ENCODE measurements around the gene RCL1. TPM values are rescaled to one million over a fixed set of nuclear protein-coding genes. Genes with fewer than 3 reads are reported as not detected.

RCL1 gene
- total RNA-seq, 4 donors from 2014 or later, result 13.4 to 19.1 (median 14.9) TPM

GRCh38 chr9:4796530-4796929 is 3.8 kb downstream of the RCL1 start:
- Histone ChIP-seq H3K36me3 (no peaks in the 10 kb centered on the region), H3K4me1 (peaks cover 30 to 44% (median 43%) of the 10 kb centered on the region in 4 donors), H3K27ac (replicated peaks in 1 of 4) (no peak overlapping the region), H3K4me3 (no peak overlapping the region), H3K9me3 (no peaks in the 10 kb centered on the region), H3K27me3 (no peaks in the 10 kb centered on the region)
- no peak for DNase-seq (ENCODE audit: extremely low spot score)
- intact Hi-C loops (cut with DNase I), result loop anchor here (5.0 to 10.0 kb wide), 3 partner anchors 34 to 1208 kb away; partner anchors contain the start of gene JAK2
- WGBS, result 91% methylated on average over 2 of the region's 2 CpGs
- TF ChIP-seq POLR2A (IDR thresholded peaks at IDR 0.05; ENCODE audit: low read depth), result no peak
- TF ChIP-seq EP300 (IDR thresholded peaks at IDR 0.05), result no peak
- TF ChIP-seq POLR2AphosphoS5 (IDR thresholded peaks at IDR 0.05), result no peak
- TF ChIP-seq CTCF (IDR thresholded peaks at IDR 0.05), result no peak

DNA sequence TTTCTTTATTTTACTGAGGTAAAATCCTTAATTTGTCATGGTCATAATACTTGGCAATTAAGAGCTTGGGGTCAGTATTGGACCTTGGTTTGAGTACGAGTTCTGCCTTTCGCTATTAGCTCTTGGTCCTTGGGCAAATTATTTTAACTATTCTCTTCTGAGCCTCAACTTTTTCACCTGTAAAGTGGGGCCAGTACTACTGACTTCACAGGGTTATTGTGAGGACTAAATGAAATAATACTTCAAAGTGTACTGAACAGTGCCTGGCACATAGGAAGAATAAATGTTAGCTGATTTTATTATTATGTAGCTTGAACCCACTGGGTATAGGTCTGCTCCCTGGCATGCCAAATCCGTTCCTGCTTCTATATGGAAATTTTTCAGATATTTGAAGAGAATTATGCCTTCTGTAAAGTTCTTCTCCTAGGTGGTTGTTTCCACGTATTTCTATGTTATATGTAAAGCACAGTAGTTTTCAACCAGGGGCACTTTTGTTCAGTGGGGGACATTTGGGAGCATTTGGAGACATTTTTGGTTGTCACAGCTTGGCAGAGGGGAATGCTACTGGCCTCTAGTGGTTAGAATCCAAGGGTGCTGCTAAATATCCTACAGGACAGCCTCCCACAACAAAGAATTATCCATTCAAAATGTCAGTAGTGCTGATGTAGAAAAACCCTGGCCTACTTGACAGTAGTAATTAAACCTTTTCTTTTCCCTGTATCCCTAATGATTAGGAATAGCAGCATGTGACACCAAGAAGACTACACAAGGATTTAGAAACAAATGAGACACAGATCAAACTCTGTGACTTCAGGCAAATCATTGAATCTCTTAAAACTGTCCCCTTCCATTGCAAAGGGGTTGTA is 4.5 kb downstream of the RCL1 start:
- 85% methylated on average over 4 of the region's 4 CpGs for WGBS
- no peaks in the 10 kb centered on the region for H3K27me3 ChIP-seq
- H3K27ac ChIP-seq (replicated peaks in 1 of 4), result no peak overlapping the region
- H3K4me1 ChIP-seq, result peaks cover 26 to 37% (median 36%) of the 10 kb centered on the region in 4 donors
- H3K36me3 ChIP-seq, result no peaks in the 10 kb centered on the region
- no peak for DNase-seq (ENCODE audit: extremely low spot score)
- intact Hi-C loops (cut with DNase I), result loop anchor here (5.0 to 10.0 kb wide), 3 partner anchors 35 to 1208 kb away; partner anchors contain the start of gene JAK2
- no peaks in the 10 kb centered on the region for H3K9me3 ChIP-seq
- TF ChIP-seq EP300 (IDR thresholded peaks at IDR 0.05), result no peak
- TF ChIP-seq CTCF (IDR thresholded peaks at IDR 0.05), result peak; percentile 54 to 84 (median 60)
- no peak for TF ChIP-seq POLR2AphosphoS5 (IDR thresholded peaks at IDR 0.05)
- H3K4me3 ChIP-seq, result no peak overlapping the region

DNA sequence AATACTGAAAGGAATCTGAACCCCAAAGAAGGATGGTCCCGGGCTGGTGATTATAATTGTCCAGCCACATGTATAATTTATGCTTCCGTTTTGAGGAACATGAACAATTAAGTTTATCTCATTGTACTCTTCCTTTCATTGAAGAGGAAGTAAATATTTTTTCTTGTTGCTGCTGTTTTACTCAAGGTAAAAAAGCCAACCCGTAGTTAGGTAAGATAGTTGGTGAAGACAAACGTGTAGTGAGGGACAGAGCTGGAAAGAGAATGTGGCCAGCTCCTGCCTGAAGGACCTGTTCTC is 5.1 kb downstream of the RCL1 start:
- 59% methylated on average over 4 of the region's 4 CpGs for WGBS
- intact Hi-C loops (cut with DNase I), result loop anchor here (5.0 to 10.0 kb wide), 3 partner anchors 36 to 1207 kb away; partner anchors contain the start of gene JAK2
- no peaks in the 10 kb centered on the region for H3K9me3 ChIP-seq
- DNase-seq (ENCODE audit: extremely low spot score), result no peak
- H3K27ac ChIP-seq (replicated peaks in 1 of 4), result peak overlapping the region in 2 of 4 donors; percentile 3 to 15
- H3K36me3 ChIP-seq, result no peaks in the 10 kb centered on the region
- no peak overlapping the region for H3K4me3 ChIP-seq
- TF ChIP-seq CTCF (IDR thresholded peaks at IDR 0.05) (no peak), POLR2A (IDR thresholded peaks at IDR 0.05; ENCODE audit: low read depth) (no peak), EP300 (IDR thresholded peaks at IDR 0.05) (no peak), POLR2AphosphoS5 (IDR thresholded peaks at IDR 0.05) (no peak)
- no peaks in the 10 kb centered on the region for H3K27me3 ChIP-seq
- peaks cover 26 to 36% (median 35%) of the 10 kb centered on the region in 4 donors for H3K4me1 ChIP-seq

DNA sequence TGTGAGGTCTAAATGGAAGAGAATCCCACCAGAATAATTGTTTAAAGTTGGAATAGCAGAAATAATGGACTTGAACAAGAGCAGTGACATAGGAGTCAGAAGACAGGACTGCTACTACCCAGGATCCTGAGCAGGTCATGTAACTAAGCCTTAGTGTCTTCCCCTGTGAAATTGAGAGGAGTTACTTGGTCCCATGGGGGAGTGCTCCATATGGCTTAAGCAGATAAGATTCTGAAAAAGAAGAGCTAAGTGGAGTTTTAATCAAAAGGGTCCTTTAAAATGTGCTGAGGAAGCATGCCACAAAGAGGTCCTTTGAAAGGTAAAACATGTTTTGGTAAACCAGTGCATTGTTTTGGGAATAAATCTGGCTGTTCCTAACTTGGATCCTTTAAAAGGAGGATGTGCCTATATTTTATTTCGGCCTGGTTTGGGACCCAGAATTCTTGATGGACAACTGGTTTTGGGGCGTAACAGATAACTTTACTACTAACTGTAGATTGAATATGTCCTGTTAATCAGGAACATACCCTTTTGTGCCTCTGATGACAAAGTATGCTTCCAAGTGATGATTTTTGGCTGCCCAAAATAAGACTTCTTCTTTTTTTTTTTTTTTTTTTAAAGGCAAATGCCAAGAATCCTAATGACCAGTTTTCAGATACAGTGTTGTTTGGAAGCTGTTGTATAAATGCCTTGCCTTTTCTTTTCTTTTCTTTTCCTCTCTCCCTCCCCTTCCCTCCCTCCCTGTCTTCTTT is 5.7 kb downstream of the RCL1 start:
- Histone ChIP-seq H3K4me1 (peaks cover 26 to 34% (median 33%) of the 10 kb centered on the region in 4 donors), H3K27ac (replicated peaks in 1 of 4) (peak overlapping the region in 2 of 4 donors; percentile 3 to 15), H3K36me3 (no peaks in the 10 kb centered on the region), H3K27me3 (no peaks in the 10 kb centered on the region), H3K9me3 (no peaks in the 10 kb centered on the region), H3K4me3 (no peak overlapping the region)
- WGBS, result 80% methylated on average over 2 of the region's 2 CpGs
- intact Hi-C loops (cut with DNase I), result loop anchor here (5.0 to 10.0 kb wide), 3 partner anchors 36 to 1206 kb away; partner anchors contain the start of gene JAK2
- TF ChIP-seq POLR2A (IDR thresholded peaks at IDR 0.05; ENCODE audit: low read depth) (no peak), EP300 (IDR thresholded peaks at IDR 0.05) (no peak), CTCF (IDR thresholded peaks at IDR 0.05) (no peak), POLR2AphosphoS5 (IDR thresholded peaks at IDR 0.05) (no peak)
- no peak for DNase-seq (ENCODE audit: extremely low spot score)
